BLaER1 treated with 17β-estradiol and CSF1 and Interleukin-3, amounts not matched to agents 10 nM and 100 nM (cell line): ENCODE measurements around the gene PKHD1.

Experiments
- H3K27ac ChIP-seq, 11 experiments: shearing (Covaris generic); formaldehyde crosslinking; 2 replicates each; pipeline ENCODE4 v1.8.1; 2022
- H3K27me3 ChIP-seq, 11 experiments: shearing (Covaris generic); formaldehyde crosslinking; 2 replicates each; pipeline ENCODE4 v1.8.1; 2022
- H3K36me3 ChIP-seq, 11 experiments: shearing (Covaris generic); formaldehyde crosslinking; 2 replicates each; pipeline ENCODE4 v1.8.1; 2022
- H3K4me1 ChIP-seq, 10 experiments: shearing (Covaris generic); formaldehyde crosslinking; 2 replicates each; pipeline ENCODE4 v1.8.1; 2022
- H3K4me2 ChIP-seq, 11 experiments: shearing (Covaris generic); formaldehyde crosslinking; 2 replicates each; pipeline ENCODE4 v1.8.1; 2022
- H3K4me3 ChIP-seq, 10 experiments: shearing (Covaris generic); formaldehyde crosslinking; 2 replicates each; pipeline ENCODE4 v1.8.1; 2022
- H3K9ac ChIP-seq, 11 experiments: shearing (Covaris generic); formaldehyde crosslinking; 2 replicates each; pipeline ENCODE4 v1.8.1; 2022
- H3K9me3 ChIP-seq, 11 experiments: shearing (Covaris generic); formaldehyde crosslinking; replicated peaks in 1 of 11; 2 replicates each; pipeline ENCODE4 v1.8.1; 2022
- H4K20me1 ChIP-seq, 11 experiments: shearing (Covaris generic); formaldehyde crosslinking; 2 replicates each; pipeline ENCODE4 v1.8.1; 2022
- Cebpa-rat ChIP-seq, 11 experiments: shearing (Covaris generic); IDR thresholded peaks; 2 replicates each; pipeline ENCODE4 v1.8.1; 2022

PKHD1 gene

GRCh38 chr6:51910851-51911250 lies 176.6 kb downstream of the PKHD1 start:
- H3K4me2 ChIP-seq, result no peak overlapping the region
- no peak overlapping the region for H3K27ac ChIP-seq
- no peaks in the 10 kb centered on the region for H3K36me3 ChIP-seq
- no peak overlapping the region for H3K9ac ChIP-seq
- no peak overlapping the region for H3K4me3 ChIP-seq
- peaks cover 0 to 11% (median 4%) of the 10 kb centered on the region in 10 experiments; a peak in 7 of 20 replicates for H3K4me1 ChIP-seq
- TF ChIP-seq Cebpa-rat (IDR thresholded peaks at IDR 0.05), result no peak
- no peaks in the 10 kb centered on the region for H3K27me3 ChIP-seq
- no peaks in the 10 kb centered on the region for H4K20me1 ChIP-seq
- H3K9me3 ChIP-seq, result no peaks in the 10 kb centered on the region

DNA sequence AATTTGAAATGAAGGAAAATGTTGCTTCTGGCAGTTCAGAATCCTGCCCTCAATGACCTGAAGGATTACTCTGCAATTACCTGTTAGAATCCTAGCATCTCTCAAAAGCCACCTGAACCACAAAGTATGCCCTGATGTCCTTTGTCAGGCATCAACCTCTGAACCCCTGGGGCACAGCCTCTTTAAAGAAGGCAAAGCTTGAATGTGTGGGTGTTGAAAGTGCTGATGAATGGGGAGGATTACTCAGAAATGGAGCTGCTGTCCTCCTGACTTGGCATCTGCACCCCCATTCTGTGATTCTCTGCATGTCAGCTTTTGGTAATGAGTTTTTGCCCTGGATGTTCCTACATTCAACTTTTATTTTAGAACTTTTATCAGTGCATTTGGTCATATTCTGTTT lies 179.2 kb downstream of the PKHD1 start:
- Histone ChIP-seq H3K4me2 (no peak overlapping the region), H3K27me3 (no peaks in the 10 kb centered on the region)
- no peak for TF ChIP-seq Cebpa-rat (IDR thresholded peaks at IDR 0.05)

GRCh38 chr6:51901766-51902764 lies 185.3 kb downstream of the PKHD1 start:
- Histone ChIP-seq H3K4me1 (no peaks in the 10 kb centered on the region), H3K4me2 (no peak overlapping the region), H3K9ac (no peak overlapping the region)

More for the DNA sequence above, 179.2 kb downstream of the PKHD1 start:
- H3K9me3 ChIP-seq, result no peaks in the 10 kb centered on the region
- no peaks in the 10 kb centered on the region for H3K36me3 ChIP-seq
- H3K9ac ChIP-seq, result no peak overlapping the region
- no peaks in the 10 kb centered on the region for H4K20me1 ChIP-seq
- H3K4me1 ChIP-seq, result peaks cover 0 to 6% (median 2%) of the 10 kb centered on the region in 10 experiments; a peak in 7 of 20 replicates
- no peak overlapping the region for H3K4me3 ChIP-seq
- H3K27ac ChIP-seq, result no peak overlapping the region

GRCh38 chr6:51893366-51893765 lies 194.0 kb downstream of the PKHD1 start:
- Histone ChIP-seq H4K20me1 (no peaks in the 10 kb centered on the region), H3K27me3 (no peaks in the 10 kb centered on the region), H3K27ac (no peak overlapping the region), H3K4me1 (peaks cover 0 to 8% (median 0%) of the 10 kb centered on the region in 10 experiments; a peak in 3 of 20 replicates), H3K4me3 (no peak overlapping the region), H3K36me3 (no peaks in the 10 kb centered on the region), H3K9ac (no peak overlapping the region), H3K9me3 (no peaks in the 10 kb centered on the region), H3K4me2 (no peak overlapping the region)
- TF ChIP-seq Cebpa-rat (IDR thresholded peaks at IDR 0.05), result no peak

More at GRCh38 chr6:51901766-51902764, 185.3 kb downstream of the PKHD1 start:
- Histone ChIP-seq H3K4me3 (no peak overlapping the region), H3K36me3 (no peaks in the 10 kb centered on the region), H3K27ac (no peak overlapping the region), H3K27me3 (no peaks in the 10 kb centered on the region), H3K9me3 (no peaks in the 10 kb centered on the region), H4K20me1 (no peaks in the 10 kb centered on the region)
- no peak for TF ChIP-seq Cebpa-rat (IDR thresholded peaks at IDR 0.05)

- H3K36me3 ChIP-seq, result no peaks in the 10 kb centered on the region
- TF ChIP-seq Cebpa-rat (IDR thresholded peaks at IDR 0.05), result no peak
- H3K4me2 ChIP-seq, result no peak overlapping the region
- H3K9ac ChIP-seq, result no peak overlapping the region
- H3K27me3 ChIP-seq, result no peaks in the 10 kb centered on the region
- H3K4me3 ChIP-seq, result no peak overlapping the region
- no peak overlapping the region for H3K27ac ChIP-seq
- H3K9me3 ChIP-seq, result no peaks in the 10 kb centered on the region
- H4K20me1 ChIP-seq, result no peaks in the 10 kb centered on the region
- peaks cover 0 to 8% (median 0%) of the 10 kb centered on the region in 10 experiments; a peak in 3 of 20 replicates for H3K4me1 ChIP-seq
Observed at GRCh38 chr6:51892750-51893149, 194.7 kb downstream of the PKHD1 start.

DNA sequence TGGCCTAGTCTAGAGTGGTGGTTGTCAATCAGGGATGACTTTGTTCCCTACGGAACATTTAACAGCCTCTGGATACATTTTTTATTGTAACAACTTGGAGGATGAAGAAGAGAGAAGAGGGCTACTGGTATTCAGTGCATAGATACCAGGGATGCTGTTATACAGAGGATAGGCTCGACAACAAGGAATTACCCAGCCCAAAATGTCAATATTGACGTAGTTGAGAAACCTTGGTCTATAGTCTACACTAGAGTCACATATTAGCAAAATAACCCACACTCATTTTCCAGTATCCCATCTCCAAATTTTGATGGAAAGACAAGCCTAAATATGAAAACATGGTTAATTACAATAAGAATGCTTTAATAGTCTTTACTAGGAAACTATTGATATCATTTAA lies 195.1 kb downstream of the PKHD1 start:
- no peak overlapping the region for H3K27ac ChIP-seq
- H3K9ac ChIP-seq, result no peak overlapping the region
- no peak overlapping the region for H3K4me3 ChIP-seq
- H4K20me1 ChIP-seq, result no peaks in the 10 kb centered on the region
- no peaks in the 10 kb centered on the region for H3K9me3 ChIP-seq
- peaks cover 0 to 8% (median 0%) of the 10 kb centered on the region in 10 experiments; a peak in 3 of 20 replicates for H3K4me1 ChIP-seq
- H3K4me2 ChIP-seq, result 0 out of 22 replicates have a peak overlapping the region, but pooled peaks of 1 of the 11 experiments have one; percentile 17
- H3K27me3 ChIP-seq, result no peaks in the 10 kb centered on the region
- H3K36me3 ChIP-seq, result no peaks in the 10 kb centered on the region
- TF ChIP-seq Cebpa-rat (IDR thresholded peaks at IDR 0.05), result no peak

DNA sequence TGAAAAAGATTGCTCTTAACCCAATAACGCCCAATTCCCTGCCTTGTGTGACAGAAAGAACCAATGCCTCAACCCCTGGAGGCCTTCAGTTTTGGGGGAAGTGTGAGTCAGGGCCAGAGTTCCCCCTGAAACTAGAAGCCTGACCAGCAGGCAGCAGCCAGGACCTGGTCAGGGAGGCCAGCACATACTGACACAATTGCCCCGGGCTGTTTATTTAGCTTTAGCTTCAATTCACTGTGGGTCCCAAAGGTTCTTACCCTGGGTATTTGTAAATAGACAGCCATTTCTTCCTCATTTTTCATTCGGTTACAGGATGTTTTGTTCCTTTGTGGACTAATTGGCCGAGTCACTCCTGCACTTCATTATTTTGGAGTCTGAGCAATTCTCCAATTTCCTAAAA lies 195.6 kb downstream of the PKHD1 start:
- Histone ChIP-seq H3K9me3 (no peaks in the 10 kb centered on the region), H3K4me3 (no peak overlapping the region), H3K36me3 (no peaks in the 10 kb centered on the region), H3K4me1 (peaks cover 0 to 8% (median 0%) of the 10 kb centered on the region in 10 experiments; a peak in 3 of 20 replicates), H4K20me1 (no peaks in the 10 kb centered on the region), H3K27ac (no peak overlapping the region), H3K9ac (no peak overlapping the region), H3K27me3 (no peaks in the 10 kb centered on the region), H3K4me2 (0 out of 22 replicates have a peak overlapping the region, but pooled peaks of 1 of the 11 experiments have one; percentile 17)
- TF ChIP-seq Cebpa-rat (IDR thresholded peaks at IDR 0.05), result no peak

DNA sequence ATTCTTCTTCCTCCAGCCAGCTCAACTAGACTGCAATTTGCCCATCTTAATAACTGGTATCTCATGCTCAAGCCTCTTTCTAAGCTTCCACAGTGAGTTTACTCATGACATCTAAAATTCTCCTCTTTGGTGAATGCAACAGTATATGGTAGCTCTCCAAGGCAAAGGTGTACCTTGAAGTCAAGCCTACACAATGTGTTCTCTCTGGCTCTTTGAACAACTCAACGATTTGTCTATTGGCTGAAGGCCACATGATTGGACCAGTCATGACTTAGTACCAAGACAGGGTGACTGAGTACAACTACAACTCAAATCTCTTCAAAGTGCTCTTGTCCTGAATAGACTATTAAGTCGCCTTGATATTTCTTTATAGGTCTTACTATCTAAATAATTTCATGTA lies 199.6 kb downstream of the PKHD1 start:
- Histone ChIP-seq H3K9me3 (no peaks in the 10 kb centered on the region), H3K4me2 (no peak overlapping the region), H3K9ac (no peak overlapping the region), H3K27ac (no peak overlapping the region), H3K4me3 (no peak overlapping the region), H3K4me1 (peaks cover 0 to 8% (median 0%) of the 10 kb centered on the region in 10 experiments; a peak in 3 of 20 replicates), H4K20me1 (no peaks in the 10 kb centered on the region), H3K27me3 (no peaks in the 10 kb centered on the region), H3K36me3 (no peaks in the 10 kb centered on the region)
- no peak for TF ChIP-seq Cebpa-rat (IDR thresholded peaks at IDR 0.05)

DNA sequence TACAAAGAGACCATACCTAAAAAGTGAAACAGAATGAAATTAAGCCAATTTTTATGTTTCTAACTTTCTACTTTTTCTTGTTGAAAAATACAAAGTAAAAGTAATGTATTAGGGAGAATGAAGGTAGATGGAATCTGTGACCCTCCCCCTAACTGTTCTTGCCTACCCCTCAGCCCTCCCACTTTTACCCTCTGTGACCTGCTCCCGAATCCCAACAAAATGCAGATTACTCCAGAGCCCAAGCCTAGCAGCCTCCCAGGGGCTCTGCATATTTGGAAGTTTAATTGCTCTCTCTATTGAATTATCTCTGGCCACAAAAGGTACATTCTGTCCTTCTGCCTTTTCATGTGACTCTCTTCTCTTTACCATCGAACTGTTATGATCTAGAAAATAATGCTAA lies 201.5 kb downstream of the PKHD1 start:
- Histone ChIP-seq H4K20me1 (no peaks in the 10 kb centered on the region), H3K27ac (no peak overlapping the region), H3K4me1 (no peaks in the 10 kb centered on the region), H3K4me3 (no peak overlapping the region), H3K27me3 (no peaks in the 10 kb centered on the region), H3K36me3 (no peaks in the 10 kb centered on the region), H3K4me2 (no peak overlapping the region), H3K9me3 (no peaks in the 10 kb centered on the region), H3K9ac (no peak overlapping the region)
- no peak for TF ChIP-seq Cebpa-rat (IDR thresholded peaks at IDR 0.05)
